Stimulated activated CD4-positive, alpha-beta T cell treated with anti-CD3 and anti-CD28 coated beads, Interleukin-12 subunit alpha, Interleukin-12 subunit beta, amount 100 ng/mL, for 4 hours (primary cell): ENCODE results near the gene TIGAR.

Experiments
- DNase-seq: peaks from one replicate; pipeline ENCODE4 v3.0.0-alpha.2; 2020

Gene TIGAR

GRCh38 chr12:4307593-4308333 is 13.2 kb upstream of the TIGAR start:
- DNase-seq = no peak

- no peak for DNase-seq
Measured at GRCh38 chr12:4308334-4308950, 12.6 kb upstream of the TIGAR start.

- DNase-seq = no peak
Measured at GRCh38 chr12:4311776-4312175, 9.2 kb upstream of the TIGAR start.

- no peak for DNase-seq
Measured at GRCh38 chr12:4312251-4312650, 8.8 kb upstream of the TIGAR start.

- DNase-seq = no peak
Measured at GRCh38 chr12:4320497-4320852, 538 bp upstream of the TIGAR start.

- DNase-seq = no peak
Measured at GRCh38 chr12:4322726-4323125, 1.7 kb downstream of the TIGAR start.

- no peak for DNase-seq
Measured at GRCh38 chr12:4323396-4323795, 2.4 kb downstream of the TIGAR start.

- no peak for DNase-seq
Measured at GRCh38 chr12:4324366-4324765, 3.4 kb downstream of the TIGAR start.

GRCh38 chr12:4325966-4326365 is 5.0 kb downstream of the TIGAR start:
- DNase-seq = no peak

GRCh38 chr12:4327293-4327692 is 6.3 kb downstream of the TIGAR start:
- no peak for DNase-seq

GRCh38 chr12:4330203-4330602 is 9.2 kb downstream of the TIGAR start:
- DNase-seq = no peak

- no peak for DNase-seq
Measured at GRCh38 chr12:4331221-4331620, 10.2 kb downstream of the TIGAR start.

- DNase-seq = no peak
Measured at GRCh38 chr12:4331842-4332241, 10.8 kb downstream of the TIGAR start.

GRCh38 chr12:4346931-4347330 is 25.9 kb downstream of the TIGAR start:
- no peak for DNase-seq

GRCh38 chr12:4353785-4354208 is 32.8 kb downstream of the TIGAR start:
- DNase-seq = peak; percentile 3

GRCh38 chr12:4355156-4356040 is 34.4 kb downstream of the TIGAR start:
- DNase-seq = no peak

GRCh38 chr12:4356041-4356327 is 35.0 kb downstream of the TIGAR start:
- DNase-seq = peak; percentile 35

GRCh38 chr12:4366090-4366489 is 45.1 kb downstream of the TIGAR start:
- no peak for DNase-seq

- no peak for DNase-seq
Measured at GRCh38 chr12:4369548-4369947, 48.5 kb downstream of the TIGAR start.

- DNase-seq = no peak
Measured at GRCh38 chr12:4370265-4370664, 49.3 kb downstream of the TIGAR start.

- no peak for DNase-seq
Measured at GRCh38 chr12:4372653-4373052, 51.6 kb downstream of the TIGAR start.

- DNase-seq = no peak
Measured at GRCh38 chr12:4375449-4375848, 54.4 kb downstream of the TIGAR start.

- DNase-seq = no peak
Measured at GRCh38 chr12:4378772-4379171, 57.8 kb downstream of the TIGAR start.

GRCh38 chr12:4379405-4379804 is 58.4 kb downstream of the TIGAR start, which contains the start of gene FGF23:
FGF23 (minus strand) TSS chr12:4379712; CDS start chr12:4379582, 130 bp downstream.
- DNase-seq = no peak
